Fibroblast of the conjunctiva (primary cell): ENCODE measurements around the gene LYPLAL1.
"Not testable (repeated sequence)": the region's sequence is repeated elsewhere in the genome, so short reads cannot be mapped to it uniquely, and the experiment has no call there.

ENCODE experiments used
- DNase-seq: peaks from one replicate; pipeline ENCODE4 v3.0.0-alpha.2; 2010; ENCODE audit warnings: low read depth

Gene LYPLAL1

GRCh38 chr1:219163401-219163954, 10.2 kb upstream of the LYPLAL1 start:
- DNase-seq: no peak

GRCh38 chr1:219171192-219171935, 2.3 kb upstream of the LYPLAL1 start:
- DNase-seq: no peak

- no peak for DNase-seq
These were observed 857 bp upstream of the LYPLAL1 start for GRCh38 chr1:219172821-219173220.

- DNase-seq: no peak
These were observed 282 bp upstream of the LYPLAL1 start for GRCh38 chr1:219173434-219173757.

- peak; percentile 83 for DNase-seq
These were observed 958 bp downstream of the LYPLAL1 start for GRCh38 chr1:219174460-219175211.

- DNase-seq: no peak
These were observed 1.5 kb downstream of the LYPLAL1 start for GRCh38 chr1:219175212-219175564.

DNA sequence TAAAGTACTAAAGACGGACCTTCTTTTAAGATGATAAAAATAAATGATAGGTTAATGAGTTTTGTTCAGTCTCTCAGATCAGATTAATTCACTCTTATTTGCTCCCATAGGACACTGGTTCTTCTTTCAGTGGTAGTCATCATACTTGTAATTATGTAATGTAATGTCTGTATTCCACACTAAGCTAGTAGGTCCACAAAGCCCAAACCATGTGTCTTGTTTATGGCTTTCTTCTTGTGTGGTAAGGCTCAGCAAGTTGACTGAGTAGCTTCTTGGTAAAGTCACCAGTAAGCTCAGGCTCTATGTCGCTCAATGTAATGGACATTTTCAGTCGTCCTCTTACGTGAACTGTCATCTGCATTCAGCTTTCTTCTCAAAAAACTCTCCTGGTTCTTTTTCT, 2.5 kb downstream of the LYPLAL1 start:
- DNase-seq: no peak

- DNase-seq: no peak
These were observed 3.7 kb downstream of the LYPLAL1 start for GRCh38 chr1:219177363-219177762.

GRCh38 chr1:219177940-219178339, 4.3 kb downstream of the LYPLAL1 start:
- no peak for DNase-seq

DNA sequence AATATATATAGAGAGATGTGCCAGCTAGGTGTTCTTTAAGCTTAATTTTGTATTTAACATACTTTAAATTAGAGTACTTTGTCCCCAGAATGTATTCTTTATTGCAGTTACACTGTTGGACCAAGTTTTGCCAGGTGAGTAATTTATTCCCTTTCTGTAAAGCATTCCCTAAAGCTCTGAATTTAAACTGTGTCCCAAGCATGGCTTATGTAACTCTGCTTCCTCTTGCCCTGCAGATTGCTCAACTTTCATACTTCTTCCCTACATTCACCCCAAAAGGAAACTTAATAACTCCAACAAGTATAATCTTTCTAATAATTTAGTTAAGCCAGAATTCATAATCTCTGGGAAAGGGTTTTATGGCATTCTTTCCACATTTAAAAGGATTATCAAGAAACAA, 5.6 kb downstream of the LYPLAL1 start:
- DNase-seq: no peak

DNA sequence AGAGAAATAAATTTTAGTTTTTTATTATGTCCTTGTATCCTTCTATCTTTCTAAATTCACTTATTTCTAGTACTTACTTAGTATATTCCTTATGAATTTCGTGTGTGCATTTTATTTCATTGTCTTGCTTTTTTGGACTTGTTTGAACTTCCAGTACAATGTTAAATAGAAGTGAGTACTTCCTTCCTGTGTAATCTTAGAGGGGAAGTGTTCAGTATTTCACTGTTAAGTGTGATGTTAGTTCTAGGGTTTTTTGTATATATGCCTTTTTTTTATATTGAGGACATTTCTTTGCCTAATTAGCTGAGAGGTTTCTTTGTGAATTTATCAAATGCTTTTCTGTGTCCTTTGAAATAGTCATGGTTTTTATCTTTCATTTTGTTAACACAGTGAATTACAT, 10.7 kb downstream of the LYPLAL1 start:
- DNase-seq: no peak

DNA sequence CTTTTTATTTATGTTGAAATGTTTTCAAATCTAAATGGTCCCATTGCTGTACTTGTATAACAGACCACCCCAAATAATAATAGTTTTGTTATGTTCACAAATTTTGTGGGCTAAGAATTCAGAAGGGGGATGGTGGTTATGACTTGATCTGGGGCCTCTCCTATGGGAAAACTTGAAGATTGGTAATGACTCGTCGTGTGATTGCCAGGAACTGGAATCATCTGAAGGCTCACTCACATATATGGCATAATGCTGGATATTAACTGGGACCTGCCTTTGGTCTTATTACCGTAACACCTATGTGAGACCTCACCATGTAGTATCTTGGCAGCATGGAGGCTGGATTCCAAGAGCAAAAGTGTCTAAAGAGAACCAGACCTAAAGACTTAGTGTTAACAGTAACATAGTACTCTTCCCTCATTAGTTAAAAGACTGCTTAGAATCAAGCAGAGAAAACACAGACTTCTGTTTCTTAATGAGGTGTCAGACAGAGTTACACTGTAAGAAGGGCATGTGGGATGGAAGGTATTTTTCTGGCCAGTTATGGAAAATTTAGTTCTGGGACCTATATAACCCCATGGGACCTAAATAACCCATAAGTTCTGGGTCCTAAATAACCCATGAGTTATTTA, 11.9 kb downstream of the LYPLAL1 start:
- no peak for DNase-seq

GRCh38 chr1:219188331-219188803, 14.7 kb downstream of the LYPLAL1 start:
- DNase-seq: no peak

DNA sequence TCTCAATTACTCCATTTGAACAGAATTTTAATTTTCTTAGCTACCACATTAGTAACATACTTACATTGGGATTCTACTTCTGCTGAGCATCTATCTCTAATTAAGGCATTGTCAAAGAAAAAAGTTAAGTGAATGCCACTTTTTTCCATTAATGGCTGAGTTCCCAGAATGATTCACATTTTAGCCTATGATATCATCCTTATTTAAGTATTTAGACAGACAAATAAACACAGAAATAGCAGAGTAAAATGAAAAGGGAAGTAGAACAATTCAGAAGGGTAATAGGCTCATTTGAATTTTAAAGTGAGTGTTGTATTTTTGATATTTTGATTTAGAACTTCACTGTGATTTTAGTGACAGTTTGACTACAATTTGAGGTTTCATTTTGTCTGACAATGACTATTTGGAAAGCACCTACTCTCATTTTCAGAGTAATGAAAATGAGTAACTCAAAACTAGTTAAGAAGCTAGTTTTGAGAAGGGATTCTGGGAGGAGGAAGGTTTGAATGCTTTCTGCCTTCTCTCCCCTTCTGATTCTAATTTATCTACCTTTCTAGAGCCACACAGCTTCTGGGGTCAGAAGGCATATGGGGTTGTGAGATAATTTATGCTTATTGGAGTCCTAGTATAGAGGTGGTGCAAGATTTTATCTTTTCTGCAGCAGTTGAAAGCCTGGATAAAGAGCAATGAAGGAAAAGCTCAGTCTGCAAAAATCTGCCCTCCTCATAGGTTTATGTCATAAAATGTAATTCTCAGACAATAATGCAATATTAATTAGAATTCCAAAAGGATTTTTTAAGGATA, 15.5 kb downstream of the LYPLAL1 start:
- DNase-seq: peak; percentile 30

- no peak for DNase-seq
These were observed 16.3 kb downstream of the LYPLAL1 start for GRCh38 chr1:219189952-219190351.

DNA sequence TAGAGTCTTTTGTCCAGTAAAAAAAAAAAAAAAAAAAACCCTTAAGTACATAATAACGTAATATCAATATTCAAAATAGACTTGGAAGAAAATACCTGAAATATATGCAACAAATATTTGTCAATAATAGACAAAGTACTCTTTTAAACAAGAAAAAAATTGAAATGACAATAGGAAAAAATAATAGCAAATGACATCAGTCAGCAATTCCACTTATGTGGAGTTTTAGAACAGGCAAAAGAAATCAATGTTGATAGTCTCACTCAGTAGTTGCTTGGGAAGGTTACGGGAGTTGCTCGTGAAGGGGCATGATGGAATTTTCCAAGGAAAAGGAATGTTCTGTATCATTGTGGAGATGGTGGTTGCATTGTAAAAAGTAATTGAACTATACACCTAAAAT, 16.9 kb downstream of the LYPLAL1 start:
- DNase-seq: no peak

- not testable (repeated sequence) for DNase-seq
These were observed 22.2 kb downstream of the LYPLAL1 start for GRCh38 chr1:219195833-219196232.

DNA sequence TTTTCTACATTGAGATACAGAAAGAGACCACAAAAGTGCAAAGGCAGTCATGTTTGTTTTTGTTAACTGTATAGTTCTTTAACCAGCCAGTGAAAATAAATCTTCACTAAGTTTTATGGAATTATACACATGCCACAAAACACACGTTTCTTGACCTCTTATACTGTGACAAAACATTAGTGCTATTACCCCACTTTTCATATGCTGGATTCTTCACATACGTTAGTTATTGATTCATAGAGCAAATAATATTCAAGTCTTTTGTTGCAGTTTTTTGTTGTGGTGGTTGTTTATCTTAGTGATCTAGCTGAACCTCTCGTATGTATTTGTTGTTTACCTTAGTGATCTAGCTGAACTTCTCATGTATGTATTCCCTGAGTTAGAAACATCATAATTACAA, 28.0 kb downstream of the LYPLAL1 start:
- no peak for DNase-seq

- DNase-seq: no peak
These were observed 28.9 kb downstream of the LYPLAL1 start for GRCh38 chr1:219202567-219202966.

- no peak for DNase-seq
These were observed 32.7 kb downstream of the LYPLAL1 start for GRCh38 chr1:219206350-219206749.

DNA sequence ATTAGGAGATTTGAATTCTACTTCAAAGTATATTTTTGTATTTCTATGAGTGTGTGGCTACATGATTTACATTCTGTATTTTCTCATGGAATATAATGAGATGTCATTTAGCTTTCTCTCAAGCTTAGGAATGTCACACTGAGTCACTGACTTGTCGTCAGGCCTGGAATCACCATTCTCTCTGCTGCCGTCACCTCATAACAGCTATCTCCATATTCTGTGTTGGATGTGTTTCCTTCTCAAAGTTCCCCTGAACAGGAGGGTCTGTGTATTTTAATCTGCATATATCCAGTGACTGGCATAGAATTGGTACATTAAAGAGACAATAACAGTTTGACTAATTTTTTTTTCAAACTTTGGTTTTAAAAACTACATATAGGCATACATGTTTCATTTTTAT, 35.9 kb downstream of the LYPLAL1 start:
- no peak for DNase-seq

- DNase-seq: no peak
These were observed 36.4 kb downstream of the LYPLAL1 start for GRCh38 chr1:219210067-219210466.
